Measurements from ENCODE around the gene RERE. TPM values are rescaled to one million over a fixed set of nuclear protein-coding genes. Genes with fewer than 3 reads are reported as not detected.

The RERE gene
- total and polyA plus RNA-seq, 12 donors: 46.5 to 163 (median 139) TPM

- peaks cover 6 to 73% (median 52%) of the 10 kb centered on the region in 9 donors for H3K4me1 ChIP-seq
- ATAC-seq (peak in 6 of 8 donors; percentile 62 to 80 (median 75)), DNase-seq (peak in 1 of 2 donors; percentile 69)
- H3K27ac ChIP-seq: peak overlapping the region in 3 of 10 donors; percentile 19 to 42 (median 30)
- peak overlapping the region in 1 of 10 donors; percentile 10 for H3K4me3 ChIP-seq
- no peaks in the 10 kb centered on the region for H3K9me3 ChIP-seq
- H3K27me3 ChIP-seq: no peaks in the 10 kb centered on the region
- WGBS, 2 donors: 20 to 23% methylated on average over 8 of the region's 8 CpGs
- intact Hi-C loops (cut with DNase I): loop anchor here (1.0 to 10.0 kb wide), 6 partner anchors 53 to 111 kb away; no protein-coding TSS in a partner anchor
- TF ChIP-seq, protein P1, sequence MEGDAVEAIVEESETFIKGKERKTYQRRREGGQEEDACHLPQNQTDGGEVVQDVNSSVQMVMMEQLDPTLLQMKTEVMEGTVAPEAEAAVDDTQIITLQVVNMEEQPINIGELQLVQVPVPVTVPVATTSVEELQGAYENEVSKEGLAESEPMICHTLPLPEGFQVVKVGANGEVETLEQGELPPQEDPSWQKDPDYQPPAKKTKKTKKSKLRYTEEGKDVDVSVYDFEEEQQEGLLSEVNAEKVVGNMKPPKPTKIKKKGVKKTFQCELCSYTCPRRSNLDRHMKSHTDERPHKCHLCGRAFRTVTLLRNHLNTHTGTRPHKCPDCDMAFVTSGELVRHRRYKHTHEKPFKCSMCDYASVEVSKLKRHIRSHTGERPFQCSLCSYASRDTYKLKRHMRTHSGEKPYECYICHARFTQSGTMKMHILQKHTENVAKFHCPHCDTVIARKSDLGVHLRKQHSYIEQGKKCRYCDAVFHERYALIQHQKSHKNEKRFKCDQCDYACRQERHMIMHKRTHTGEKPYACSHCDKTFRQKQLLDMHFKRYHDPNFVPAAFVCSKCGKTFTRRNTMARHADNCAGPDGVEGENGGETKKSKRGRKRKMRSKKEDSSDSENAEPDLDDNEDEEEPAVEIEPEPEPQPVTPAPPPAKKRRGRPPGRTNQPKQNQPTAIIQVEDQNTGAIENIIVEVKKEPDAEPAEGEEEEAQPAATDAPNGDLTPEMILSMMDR (IDR thresholded peaks at IDR 0.05): peak; percentile 53 to 93 (median 85)
- H3K36me3 ChIP-seq: no peaks in the 10 kb centered on the region
Observed at GRCh38 chr1:8671306-8671917, 146.0 kb downstream of the RERE start.

DNA sequence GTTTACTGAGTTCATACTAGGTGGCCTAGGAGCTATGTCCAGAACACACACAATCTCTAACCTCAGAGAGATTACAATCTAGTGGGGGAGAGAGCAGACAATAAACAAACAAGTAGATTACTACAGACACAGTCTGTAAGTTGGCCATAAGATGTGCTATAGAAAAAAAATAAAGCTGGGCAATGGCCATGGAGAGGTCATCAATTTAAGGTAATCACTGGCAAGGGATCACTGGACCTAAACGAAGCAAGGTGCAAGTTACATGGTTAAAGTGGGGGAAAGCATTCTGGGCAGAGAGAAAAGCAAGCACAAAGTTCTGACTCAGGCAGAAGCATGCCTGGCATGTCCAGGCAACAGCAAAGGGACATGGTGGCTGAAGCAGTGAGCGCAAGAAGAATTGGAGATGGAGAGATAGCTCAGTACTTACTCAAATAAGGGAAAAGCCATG is 147.0 kb downstream of the RERE start:
- ATAC-seq (peak in 6 of 8 donors; percentile 16 to 70 (median 36)), DNase-seq (no peak)
- Histone ChIP-seq H3K4me1 (peaks cover 13 to 75% (median 58%) of the 10 kb centered on the region in 9 donors), H3K27ac (peak overlapping the region in 4 of 10 donors; percentile 29 to 50 (median 36)), H3K4me3 (no peak overlapping the region), H3K36me3 (no peaks in the 10 kb centered on the region), H3K9me3 (no peaks in the 10 kb centered on the region), H3K27me3 (no peaks in the 10 kb centered on the region)
- intact Hi-C loops (cut with DNase I): loop anchor here in 8 of 10 donors (2.0 to 10.0 kb wide), 5 partner anchors 54 to 110 kb away; no protein-coding TSS in a partner anchor
- WGBS, 2 donors: 60 to 65% methylated on average over 2 of the region's 2 CpGs
- TF ChIP-seq, protein P1 (IDR thresholded peaks at IDR 0.05): no peak

- TF ChIP-seq, protein P1 (IDR thresholded peaks at IDR 0.05): no peak
- H3K4me1 ChIP-seq: peaks cover 13 to 78% (median 64%) of the 10 kb centered on the region in 9 donors
- intact Hi-C loops (cut with DNase I): loop anchor here in 9 of 10 donors (2.0 to 10.0 kb wide), 6 partner anchors 55 to 265 kb away; no protein-coding TSS in a partner anchor
- no peak for ATAC-seq
- 56 to 62% methylated on average over 4 of the region's 4 CpGs for WGBS, 2 donors
- H3K27ac ChIP-seq: peak overlapping the region in 4 of 10 donors; percentile 29 to 50 (median 36)
- H3K36me3 ChIP-seq: no peaks in the 10 kb centered on the region
- H3K27me3 ChIP-seq: no peaks in the 10 kb centered on the region
- no peak overlapping the region for H3K4me3 ChIP-seq
- no peaks in the 10 kb centered on the region for H3K9me3 ChIP-seq
- DNase-seq: no peak
Observed at GRCh38 chr1:8669606-8670335, 147.7 kb downstream of the RERE start.

DNA sequence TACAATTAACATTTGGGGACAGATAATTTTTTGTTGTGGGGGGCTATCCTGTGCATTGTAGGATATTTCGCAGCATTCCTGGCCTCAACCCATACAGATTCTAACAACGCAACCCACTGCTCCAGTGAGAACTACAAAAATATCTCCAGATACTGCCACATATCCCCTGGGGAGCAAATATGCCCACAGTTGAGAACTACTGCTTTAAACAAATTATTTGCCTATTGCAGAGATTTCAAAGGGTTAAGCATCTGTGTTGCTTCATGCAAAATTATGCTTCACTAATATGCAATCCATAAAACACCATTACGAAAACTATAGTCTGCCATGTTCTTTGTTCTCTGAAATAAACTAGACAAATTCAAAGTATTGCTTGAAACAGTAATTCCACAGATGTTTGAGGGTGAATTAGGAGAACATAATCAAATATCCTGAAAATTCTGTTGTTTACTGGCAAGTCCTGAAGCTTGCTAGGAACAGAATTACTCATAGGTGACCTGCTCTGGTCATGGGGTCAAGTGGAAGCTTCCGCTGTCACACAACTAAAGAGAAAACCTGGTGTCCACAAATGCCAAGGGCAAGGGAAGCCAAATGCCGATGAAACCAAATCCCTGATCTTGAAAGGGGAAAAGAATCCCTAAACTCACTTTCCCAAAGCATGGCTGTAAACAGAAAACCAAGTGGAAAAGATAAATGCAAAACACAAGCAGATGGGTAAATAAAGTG is 149.4 kb downstream of the RERE start:
- intact Hi-C loops (cut with DNase I): loop anchor here in 1 of 10 donors (10.0 kb wide), 1 partner anchor 263 kb away; no protein-coding TSS in a partner anchor
- no peak for ATAC-seq
- no peak for DNase-seq
- Histone ChIP-seq H3K9me3 (no peaks in the 10 kb centered on the region), H3K27ac (peak overlapping the region in 4 of 10 donors; percentile 7 to 78 (median 43)), H3K4me1 (peaks cover 18 to 90% (median 81%) of the 10 kb centered on the region in 9 donors), H3K4me3 (no peak overlapping the region), H3K27me3 (no peaks in the 10 kb centered on the region), H3K36me3 (no peaks in the 10 kb centered on the region)
- TF ChIP-seq, protein P1 (IDR thresholded peaks at IDR 0.05): no peak
- WGBS, 2 donors: 69 to 75% methylated on average over 5 of the region's 5 CpGs
